ENCODE results near the gene DPP3. TPM values are rescaled to one million over a fixed set of nuclear protein-coding genes. Genes with fewer than 3 reads are reported as not detected.

DPP3 gene
- total RNA-seq, 1 donor from 2014 or later: 63.3 TPM

GRCh38 chr11:66546368-66546965 lies 66.2 kb downstream of the DPP3 start, which contains the start of gene ACTN3:
Gene ACTN3 (plus strand): TSS chr11:66546903. CDS start chr11:66546938, 35 bp downstream.
- POLR2A ChIA-PET: interaction anchor here (0.6 to 3.6 kb wide), 22 partner anchors 8 to 688 kb away, joined by 3 to 58 read pairs (median 4); partner anchors contain the start of genes BBS1, DPP3, MRPL11 and PELI3
- H3K4me1 Mint-ChIP-seq: peaks cover 35% of the 10 kb centered on the region
- H3K27ac Mint-ChIP-seq: peak within 1 kb of the TSS; percentile 57
- TF ChIP-seq CTCF (IDR thresholded peaks at IDR 0.05): no peak
- peaks cover 19% of the 10 kb centered on the region for H3K36me3 Mint-ChIP-seq (ENCODE audit: low read depth)
- no peaks in the 10 kb centered on the region for H3K27me3 Mint-ChIP-seq
- CTCF ChIA-PET: interaction anchor here (0.6 to 2.1 kb wide), 3 partner anchors 33 to 154 kb away, joined by 3 to 18 read pairs (median 3); partner anchors contain the start of gene RBM4B
- no peak for DNase-seq
- peak; percentile 3 for ATAC-seq (ENCODE audit: low read depth)
- no peaks in the 10 kb centered on the region for H3K9me3 Mint-ChIP-seq
- peak within 1 kb of the TSS; percentile 77 for H3K4me3 Mint-ChIP-seq
- intact Hi-C loops (cut with micrococcal nuclease): loop anchor here (1.0 to 10.0 kb wide), 8 partner anchors 22 to 298 kb away; partner anchors contain the start of genes BBS1, CTSF, DPP3 and RBM14

GRCh38 chr11:66546966-66547661 lies 66.9 kb downstream of the DPP3 start:
- TF ChIP-seq CTCF (IDR thresholded peaks at IDR 0.05): no peak
- Mint-ChIP-seq H3K9me3 (no peaks in the 10 kb centered on the region), H3K27ac (peak overlapping the region; percentile 57), H3K36me3 (ENCODE audit: low read depth) (peaks cover 13% of the 10 kb centered on the region), H3K27me3 (no peaks in the 10 kb centered on the region), H3K4me1 (peaks cover 35% of the 10 kb centered on the region), H3K4me3 (peak overlapping the region; percentile 77)
- ATAC-seq (ENCODE audit: low read depth) (no peak), DNase-seq (no peak)
- CTCF ChIA-PET: interaction anchor here (2.1 kb wide), 1 partner anchor 131 kb away, joined by 18 read pairs; the partner anchor contains the start of gene RBM4B
- POLR2A ChIA-PET: interaction anchor here (1.2 to 3.6 kb wide), 11 partner anchors 9 to 296 kb away, joined by 3 to 58 read pairs (median 9); partner anchors contain the start of genes DPP3, MRPL11, PELI3 and RBM14
- intact Hi-C loops (cut with micrococcal nuclease): loop anchor here (1.0 to 10.0 kb wide), 8 partner anchors 21 to 298 kb away; partner anchors contain the start of genes BBS1, CTSF, DPP3 and RBM14

GRCh38 chr11:66547662-66548009 lies 67.4 kb downstream of the DPP3 start:
- Mint-ChIP-seq H3K27me3 (no peaks in the 10 kb centered on the region), H3K9me3 (no peaks in the 10 kb centered on the region), H3K4me1 (peaks cover 30% of the 10 kb centered on the region), H3K4me3 (peak overlapping the region; percentile 15), H3K27ac (no peak overlapping the region), H3K36me3 (ENCODE audit: low read depth) (peaks cover 8% of the 10 kb centered on the region)
- TF ChIP-seq CTCF (IDR thresholded peaks at IDR 0.05): no peak
- CTCF ChIA-PET: no interaction called here
- DNase-seq (no peak), ATAC-seq (ENCODE audit: low read depth) (no peak)
- intact Hi-C loops (cut with micrococcal nuclease): loop anchor here (2.0 to 10.0 kb wide), 3 partner anchors 37 to 297 kb away; partner anchors contain the start of genes BBS1, RBM14 and RCE1
- POLR2A ChIA-PET: interaction anchor here (3.6 kb wide), 1 partner anchor 130 kb away, joined by 58 read pairs; the partner anchor contains the start of gene RBM4B

GRCh38 chr11:66548041-66548440 lies 67.8 kb downstream of the DPP3 start:
- no peak overlapping the region for H3K4me3 Mint-ChIP-seq
- intact Hi-C loops (cut with micrococcal nuclease): loop anchor here (5.0 to 10.0 kb wide), 2 partner anchors 69 to 297 kb away; partner anchors contain the start of genes RBM14 and RCE1
- H3K27ac Mint-ChIP-seq: no peak overlapping the region
- H3K9me3 Mint-ChIP-seq: no peaks in the 10 kb centered on the region
- peaks cover 5% of the 10 kb centered on the region for H3K36me3 Mint-ChIP-seq (ENCODE audit: low read depth)
- CTCF ChIA-PET: no interaction called here
- H3K27me3 Mint-ChIP-seq: no peaks in the 10 kb centered on the region
- H3K4me1 Mint-ChIP-seq: peaks cover 29% of the 10 kb centered on the region
- no peak for TF ChIP-seq CTCF (IDR thresholded peaks at IDR 0.05)
- POLR2A ChIA-PET: interaction anchor here (3.6 kb wide), 1 partner anchor 129 kb away, joined by 58 read pairs; the partner anchor contains the start of gene RBM4B
- ATAC-seq (ENCODE audit: low read depth): no peak
- no peak for DNase-seq

Measured in activated B cell treated with CpG ODN at 0.5 μM for 24 hours (primary cell).